ENCODE data around the gene NOTO.
A peak's percentile ranks its signal among the peaks of the same experiment; 100 is the strongest.

Gene NOTO

GRCh38 chr2:73203055-73203681, 794 bp downstream of the NOTO start:
- no peak for DNase-seq

GRCh38 chr2:73205611-73206010, 3.2 kb downstream of the NOTO start:
- no peak for DNase-seq

GRCh38 chr2:73208258-73208657, 5.9 kb downstream of the NOTO start:
- no peak for DNase-seq

GRCh38 chr2:73210019-73210418, 7.6 kb downstream of the NOTO start:
- DNase-seq = no peak

GRCh38 chr2:73210696-73211095, 8.3 kb downstream of the NOTO start:
- DNase-seq = no peak

GRCh38 chr2:73212098-73212447, 9.7 kb downstream of the NOTO start:
- DNase-seq = no peak

GRCh38 chr2:73212448-73213176, 10.2 kb downstream of the NOTO start:
- peak; percentile 72 for DNase-seq

- DNase-seq = peak; percentile 92
Measured at GRCh38 chr2:73214120-73215035, 12.0 kb downstream of the NOTO start, which contains the start of gene SMYD5. Gene SMYD5 (plus strand): TSS chr2:73214245. CDS start chr2:73214267, 22 bp downstream.

GRCh38 chr2:73215254-73215653, 12.9 kb downstream of the NOTO start:
- DNase-seq = no peak

- no peak for DNase-seq
Measured at GRCh38 chr2:73217160-73217559, 14.8 kb downstream of the NOTO start.

- no peak for DNase-seq
Measured at GRCh38 chr2:73217826-73218225, 15.5 kb downstream of the NOTO start.

- no peak for DNase-seq
Measured at GRCh38 chr2:73218298-73218697, 15.9 kb downstream of the NOTO start.

GRCh38 chr2:73223821-73224220, 21.4 kb downstream of the NOTO start:
- DNase-seq = no peak

GRCh38 chr2:73225513-73226360, 23.4 kb downstream of the NOTO start:
- DNase-seq = no peak

- DNase-seq = no peak
Measured at GRCh38 chr2:73227086-73227485, 24.7 kb downstream of the NOTO start.

- DNase-seq = no peak
Measured at GRCh38 chr2:73228631-73229030, 26.3 kb downstream of the NOTO start.

- DNase-seq = peak; percentile 17
Measured at GRCh38 chr2:73232403-73233153, 30.2 kb downstream of the NOTO start.

GRCh38 chr2:73233154-73233931, 31.0 kb downstream of the NOTO start, which contains the start of gene PRADC1:
Gene PRADC1 (minus strand): TSS chr2:73233239. CDS start chr2:73233160, 79 bp downstream.
- DNase-seq = peak; percentile 85

- DNase-seq = peak; percentile 79
Measured at GRCh38 chr2:73233932-73234832, 31.8 kb downstream of the NOTO start, which contains the start of gene CCT7. Gene CCT7 (plus strand): TSS chr2:73234308. CDS start chr2:73234379, 71 bp downstream.

Measured in stimulated activated CD4-positive, alpha-beta T cell treated with anti-CD3 and anti-CD28 coated beads, Interleukin-12 subunit alpha, Interleukin-12 subunit beta, amount 100 ng/mL, for 4 hours (primary cell).